NCI-H2196 (cell line): ENCODE results near the gene TROAP.
A peak's percentile ranks its signal among the peaks of the same experiment; 100 is the strongest.
"Not testable (repeated sequence)": the region's sequence is repeated elsewhere in the genome, so short reads cannot be mapped to it uniquely, and the experiment has no call there.

Source experiments
- DNase-seq: peaks from one replicate; lab custom pipeline; 2025; ENCODE audit not compliant: unreplicated experiment; lab: John Stamatoyannopoulos, UW

TROAP gene

GRCh38 chr12:49327887-49328286 is 4.8 kb downstream of the TROAP start:
- no peak for DNase-seq

GRCh38 chr12:49328816-49329215 is 5.8 kb downstream of the TROAP start:
- DNase-seq = no peak

- no peak for DNase-seq
These were observed 7.1 kb downstream of the TROAP start for GRCh38 chr12:49330032-49330619.

GRCh38 chr12:49330631-49331379 is 7.8 kb downstream of the TROAP start:
- DNase-seq = no peak

DNA sequence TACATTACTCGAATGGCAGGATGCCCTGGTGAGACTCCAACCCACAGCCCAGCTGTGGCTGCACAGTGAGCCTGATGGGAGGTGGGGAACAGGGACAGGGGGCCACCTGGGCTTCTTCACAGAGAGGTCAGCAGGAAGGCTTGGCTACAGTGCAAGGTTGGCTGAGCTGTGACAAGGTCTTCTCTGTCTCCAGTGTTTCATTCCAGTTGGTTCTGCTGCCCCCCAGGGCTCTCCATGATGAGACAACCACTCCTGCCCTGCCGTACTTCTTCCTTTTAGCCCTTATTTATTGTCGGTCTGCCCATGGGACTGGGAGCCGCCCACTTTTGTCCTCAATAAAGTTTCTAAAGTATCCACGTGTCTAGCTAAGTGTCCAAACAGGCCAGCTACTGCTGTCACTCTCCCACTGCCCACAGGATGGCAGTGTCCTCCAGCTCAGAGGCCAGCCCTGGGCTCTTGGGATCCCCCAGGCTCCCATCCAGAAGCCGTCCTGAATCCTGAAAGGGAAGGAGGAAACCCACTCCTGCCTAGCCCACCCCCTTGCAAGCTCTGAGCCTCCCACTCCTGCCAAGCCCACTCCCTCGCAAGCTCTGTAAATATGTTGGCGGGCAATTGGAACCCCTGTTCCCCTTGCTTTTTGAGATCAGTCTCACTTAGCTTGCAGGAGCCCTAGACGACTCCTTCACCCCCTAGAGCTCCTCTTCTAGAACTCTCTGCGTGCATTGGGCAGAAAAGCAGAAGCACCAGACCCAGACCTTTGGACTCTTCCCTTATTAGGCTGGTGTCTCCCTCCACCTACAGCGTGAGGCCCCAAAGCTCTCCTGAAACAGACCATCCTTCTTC is 8.5 kb downstream of the TROAP start:
- DNase-seq = peak; percentile 59

GRCh38 chr12:49332441-49332861 is 9.4 kb downstream of the TROAP start:
- no peak for DNase-seq

DNA sequence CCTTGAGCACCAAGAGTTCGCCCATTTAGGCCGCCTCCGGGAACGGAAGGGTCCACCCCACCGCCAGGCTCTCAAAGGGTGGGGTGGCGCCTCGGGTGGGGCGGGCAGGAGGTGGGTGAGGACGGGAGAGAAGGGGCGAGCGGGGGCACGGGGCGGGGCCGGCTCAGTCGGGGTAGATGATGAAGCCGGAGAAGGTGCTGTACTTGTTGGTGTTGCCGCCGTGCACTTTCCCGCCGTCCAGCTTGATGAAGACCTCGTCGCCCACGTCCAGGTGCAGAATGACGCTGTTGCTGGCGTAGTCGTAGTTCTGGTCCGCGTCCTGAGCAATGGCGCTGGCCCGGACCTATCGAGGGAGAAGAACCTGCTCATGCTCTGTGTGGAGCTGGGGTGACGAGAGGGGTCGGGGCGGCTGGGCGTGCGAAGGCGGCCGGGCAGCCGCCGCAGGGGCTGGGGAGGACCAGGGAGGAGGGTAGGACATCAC is 9.9 kb downstream of the TROAP start:
- DNase-seq = no peak

DNA sequence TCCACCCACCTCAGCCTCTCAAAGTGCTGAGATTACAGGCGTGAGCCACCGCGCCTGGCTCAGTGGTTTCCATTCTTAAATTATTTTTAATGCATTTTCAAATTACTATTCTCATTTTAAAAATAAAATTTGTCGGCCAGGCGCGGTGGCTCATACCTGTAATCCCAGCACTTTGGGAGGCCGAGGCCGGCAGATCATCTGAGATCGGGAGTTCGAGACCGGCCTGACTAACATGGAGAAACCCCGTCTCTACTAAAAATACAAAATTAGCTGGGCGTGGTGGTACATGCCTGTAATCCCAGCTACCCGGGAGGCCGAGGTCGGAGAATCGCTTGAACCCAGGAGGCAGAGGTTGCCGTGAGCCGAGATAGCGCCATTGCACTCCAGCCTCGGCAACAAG is 10.7 kb downstream of the TROAP start:
- not testable (repeated sequence) for DNase-seq

GRCh38 chr12:49334226-49334625 is 11.2 kb downstream of the TROAP start:
- DNase-seq = no peak

GRCh38 chr12:49334681-49335080 is 11.6 kb downstream of the TROAP start:
- no peak for DNase-seq

DNA sequence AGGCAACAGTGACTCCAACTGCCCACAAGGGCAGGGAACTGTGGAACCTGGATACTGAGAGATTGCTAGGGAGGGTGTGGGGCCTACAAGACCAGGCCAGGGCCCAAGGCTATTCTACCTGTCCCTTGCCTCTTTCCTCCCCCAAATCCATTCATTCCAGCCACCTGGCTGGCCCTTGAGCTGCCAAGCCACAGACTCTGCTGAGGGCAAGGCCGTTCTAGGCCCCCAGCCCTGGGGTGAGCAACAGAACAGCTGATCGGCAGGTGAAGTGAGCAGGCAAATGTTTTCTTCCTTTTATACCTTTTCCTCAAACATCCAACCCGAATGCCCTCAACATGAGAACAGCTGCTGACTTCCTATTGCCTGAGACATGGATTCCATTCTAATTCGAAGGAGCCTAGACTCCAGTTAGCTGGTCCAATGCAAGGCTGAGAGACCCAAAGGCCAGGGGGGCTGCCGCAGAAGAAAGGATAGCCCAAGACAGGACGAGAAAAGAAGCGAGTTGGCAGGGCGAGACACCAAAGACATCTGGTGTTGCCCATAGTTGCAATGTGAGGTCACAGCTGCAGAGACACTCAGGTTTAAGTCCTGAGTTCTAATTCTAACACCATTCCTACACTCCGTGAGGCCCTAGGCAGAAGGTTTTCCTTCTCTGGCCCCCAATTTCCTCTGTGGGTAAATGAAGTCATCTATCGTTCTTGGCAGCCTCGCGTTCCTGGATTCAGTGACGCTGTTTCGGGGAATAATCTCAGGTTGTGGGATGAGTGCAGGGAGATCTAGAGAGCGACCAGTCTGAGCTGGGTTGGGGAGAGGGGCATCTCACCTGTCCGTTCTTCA is 12.3 kb downstream of the TROAP start:
- no peak for DNase-seq

DNA sequence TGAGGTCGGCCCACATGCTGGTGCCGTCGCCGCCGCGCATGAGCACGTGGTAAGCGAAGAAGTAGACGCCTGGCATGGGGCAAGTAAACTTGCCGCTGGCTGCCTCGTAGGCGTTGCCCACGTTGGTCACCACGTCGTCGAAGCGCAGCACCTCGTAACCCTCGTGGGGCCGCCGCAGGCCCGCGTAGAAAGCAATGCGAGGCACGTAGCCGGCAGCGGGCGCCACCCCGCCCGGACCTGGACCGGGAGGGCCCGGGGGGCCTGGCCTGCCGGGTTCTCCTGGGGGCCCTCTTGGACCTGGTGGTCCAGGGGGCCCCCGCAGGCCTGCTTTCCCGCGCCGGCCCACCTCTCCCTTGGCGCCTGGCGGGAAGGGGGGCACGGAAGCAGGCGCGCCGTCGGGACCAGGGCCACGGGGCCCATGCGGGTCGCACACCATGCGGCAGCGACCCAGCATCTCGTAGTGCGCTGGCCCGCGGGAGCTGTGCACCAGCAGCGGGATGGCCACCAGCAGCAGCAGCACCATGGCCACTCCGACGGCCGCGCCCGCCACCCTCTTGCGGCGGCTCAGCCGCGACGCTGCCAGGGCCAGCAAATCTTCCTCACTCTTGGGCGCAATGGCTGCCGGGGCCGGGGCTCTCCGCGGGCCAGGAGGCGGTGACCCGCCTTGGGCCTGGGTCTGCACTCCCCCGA is 13.0 kb downstream of the TROAP start:
- DNase-seq = no peak

DNA sequence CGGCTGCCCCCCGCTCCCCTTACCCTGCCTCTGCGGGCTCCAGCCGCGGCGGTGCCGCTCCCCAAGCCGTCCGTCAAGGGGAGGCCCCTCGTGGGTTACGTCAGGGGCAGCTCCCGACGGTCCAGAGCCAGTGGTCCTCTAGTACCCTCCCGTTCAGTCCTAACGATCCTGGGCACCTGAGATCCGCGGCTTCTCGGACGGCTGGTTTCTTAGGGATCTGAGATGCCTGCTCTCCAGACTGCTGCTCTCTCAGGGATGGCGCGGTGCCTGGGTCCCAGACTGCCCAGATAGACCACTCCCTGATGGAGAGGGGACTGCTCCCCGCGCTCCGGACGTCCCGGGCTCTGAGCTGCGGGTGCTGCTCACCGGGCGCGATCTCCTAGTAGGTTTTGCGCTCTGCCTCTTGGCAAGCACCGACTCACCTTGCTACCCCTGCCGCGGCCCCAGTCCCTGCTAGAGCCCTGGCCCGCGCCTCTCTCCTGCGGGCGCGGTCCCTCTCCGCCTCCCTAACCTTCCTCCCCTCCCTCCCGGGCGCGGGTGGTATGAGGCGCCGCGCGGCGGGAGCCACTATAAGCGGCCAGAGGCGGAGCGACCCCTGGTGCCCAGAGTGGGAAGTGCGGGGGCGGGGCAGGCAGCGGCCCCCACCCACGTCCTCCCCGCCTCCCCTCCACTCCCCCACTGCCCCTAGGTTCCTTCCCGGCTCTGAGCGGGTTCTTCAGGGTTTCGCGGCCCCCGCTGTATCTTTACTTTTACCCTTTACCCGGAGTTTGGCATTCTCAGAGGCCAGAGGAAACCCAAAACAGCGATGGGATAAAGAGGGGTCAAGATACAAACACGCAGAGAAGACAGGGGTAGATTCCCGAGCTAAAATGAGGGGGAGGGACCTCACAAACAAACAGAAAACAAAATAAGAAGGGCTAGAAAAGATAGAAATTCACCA is 13.9 kb downstream of the TROAP start, which contains the start of gene C1QL4:
C1QL4 (minus strand) TSS at position 544 of the 940 bp plus-strand sequence. CDS start 711 bp downstream, outside the sequence.
- peak; percentile 84 for DNase-seq

- no peak for DNase-seq
These were observed 15.9 kb downstream of the TROAP start for GRCh38 chr12:49338830-49339463.

- DNase-seq = no peak
These were observed 16.4 kb downstream of the TROAP start for GRCh38 chr12:49339464-49339861.

DNA sequence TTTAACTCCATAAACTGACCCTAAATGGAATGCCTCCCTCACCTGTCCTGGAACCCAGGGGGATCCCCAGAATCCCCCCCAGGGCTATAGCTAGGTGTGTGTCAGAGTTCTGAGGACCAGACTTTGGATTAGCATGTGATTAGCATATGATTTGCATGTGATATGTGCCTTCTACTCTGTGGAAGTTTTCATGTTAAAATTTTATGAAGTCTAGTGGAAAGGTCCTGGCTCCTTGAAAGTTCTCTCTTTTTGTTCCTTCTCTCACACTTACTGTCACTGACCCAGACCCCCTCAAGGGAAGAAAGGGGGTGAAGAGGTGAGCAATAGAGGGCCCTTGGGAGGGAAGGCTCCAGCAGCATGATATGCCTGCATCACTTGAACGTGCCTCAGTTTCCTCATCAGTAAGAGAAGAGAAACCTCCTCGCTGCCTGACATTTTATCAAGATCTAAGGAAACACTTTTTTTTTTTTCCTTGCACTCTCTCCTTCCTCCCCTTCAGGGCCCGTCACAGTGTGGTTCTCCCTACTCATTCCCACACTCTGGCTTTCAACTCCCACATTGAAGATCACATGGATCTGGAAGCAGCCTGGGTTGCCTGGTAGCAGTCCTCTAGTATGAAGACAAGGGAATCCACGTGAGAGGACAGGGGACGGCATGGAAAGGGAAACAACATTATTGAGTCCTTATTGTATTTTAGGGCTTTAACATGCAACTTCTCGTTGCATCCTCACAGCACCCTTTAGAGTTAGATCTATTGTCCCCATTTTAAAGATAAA is 17.2 kb downstream of the TROAP start:
- no peak for DNase-seq

DNA sequence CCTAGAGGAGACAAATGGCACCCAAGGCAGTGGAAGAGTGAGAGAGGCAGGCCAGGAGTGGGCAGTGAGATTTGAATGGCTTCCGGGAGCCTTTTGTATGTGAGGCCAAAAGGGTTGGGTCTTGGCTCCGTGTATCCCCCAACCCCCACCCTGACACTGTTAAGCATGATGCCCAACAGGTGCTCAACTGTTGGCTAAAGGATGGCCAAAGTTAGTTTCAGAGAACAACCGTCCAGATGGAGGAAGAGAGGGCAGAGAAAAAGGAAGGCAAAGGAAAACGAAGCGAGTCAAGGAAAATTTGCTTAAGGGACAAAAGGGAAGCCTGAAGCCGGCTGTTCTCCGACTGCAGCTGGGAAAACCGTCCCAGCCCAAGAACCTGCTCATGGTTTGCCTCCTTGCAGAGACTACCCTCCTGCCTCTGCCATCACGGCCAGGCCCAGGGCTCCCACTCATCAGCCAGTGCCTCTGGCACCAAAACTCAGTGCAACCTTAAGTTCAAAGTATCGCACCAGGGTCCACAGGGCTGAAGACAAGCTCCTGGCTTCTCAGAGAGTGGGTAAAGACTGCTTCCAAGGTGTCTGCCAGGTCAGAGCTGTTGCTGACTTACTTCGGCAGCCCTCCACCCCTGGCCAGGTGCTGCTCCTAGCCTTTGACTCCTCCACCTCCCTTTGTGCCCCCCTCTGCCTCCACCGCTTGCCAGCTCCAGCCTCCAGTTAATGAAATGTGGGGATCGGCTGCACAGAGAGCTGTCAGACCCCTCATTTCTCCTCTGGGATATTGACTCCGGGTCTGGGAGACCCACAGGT is 18.1 kb downstream of the TROAP start:
- DNase-seq = no peak
